DOHH2 (cell line): ENCODE results near the gene ITGAE.

ENCODE experiments used
- CTCF ChIP-seq: fragments of 200-600 bp; sonication (generic); IDR thresholded peaks from one replicate; pipeline ENCODE4 v1.5.1; 2014; ENCODE audit warnings: antibody characterized with exemption, mild to moderate bottlenecking, low read depth, low read length; ENCODE audit not compliant: poor library complexity, severe bottlenecking
- EZH2phosphoT487 ChIP-seq: fragments of 200-600 bp; sonication (generic); IDR thresholded peaks from 2 replicates; pipeline ENCODE4 v1.6.1; 2017; ENCODE audit warnings: borderline replicate concordance, mild to moderate bottlenecking, antibody characterized with exemption, low read length, moderate library complexity, mixed read lengths

GRCh38 chr17:3768769-3769168 is 32.2 kb downstream of the ITGAE start:
- TF ChIP-seq CTCF (no peak), EZH2phosphoT487 (no peak)
